ENCODE results near the gene VANGL1. TPM values are rescaled to one million over a fixed set of nuclear protein-coding genes. Genes with fewer than 3 reads are reported as not detected.
A peak's percentile ranks its signal among the peaks of the same experiment; 100 is the strongest.
"Not testable (repeated sequence)": the region's sequence is repeated elsewhere in the genome, so short reads cannot be mapped to it uniquely, and the experiment has no call there.

The VANGL1 gene
- total RNA-seq, 1 donor from 2014 or later = 15.3 TPM

- no peak overlapping the region for H3K4me3 ChIP-seq (ENCODE audit: low read depth, low read length)
- DNase-seq (ENCODE audit: low read depth) (no peak), FAIRE-seq (no peak)
- TF ChIP-seq CTCF (IDR thresholded peaks at IDR 0.05; ENCODE audit: insufficient read depth, low read length, severe bottlenecking) = no peak
- H3K27me3 ChIP-seq (ENCODE audit: control insufficient read depth, insufficient read depth, low read length) = no peaks in the 10 kb centered on the region
- H3K36me3 ChIP-seq (ENCODE audit: control insufficient read depth, insufficient read depth, low read length) = no peaks in the 10 kb centered on the region
Measured at GRCh38 chr1:115620950-115621349, 20.8 kb upstream of the VANGL1 start.

- FAIRE-seq (no peak), DNase-seq (ENCODE audit: low read depth) (no peak)
- peak; percentile 11 for TF ChIP-seq CTCF (IDR thresholded peaks at IDR 0.05; ENCODE audit: insufficient read depth, low read length, severe bottlenecking)
- Histone ChIP-seq H3K27me3 (ENCODE audit: control insufficient read depth, insufficient read depth, low read length) (no peaks in the 10 kb centered on the region), H3K4me3 (ENCODE audit: low read depth, low read length) (no peak overlapping the region), H3K36me3 (ENCODE audit: control insufficient read depth, insufficient read depth, low read length) (no peaks in the 10 kb centered on the region)
Measured at GRCh38 chr1:115624859-115625258, 16.9 kb upstream of the VANGL1 start.

- no peaks in the 10 kb centered on the region for H3K36me3 ChIP-seq (ENCODE audit: control insufficient read depth, insufficient read depth, low read length)
- H3K4me3 ChIP-seq (ENCODE audit: low read depth, low read length) = no peak overlapping the region
- no peak for FAIRE-seq
- no peak for TF ChIP-seq CTCF (IDR thresholded peaks at IDR 0.05; ENCODE audit: insufficient read depth, low read length, severe bottlenecking)
- no peaks in the 10 kb centered on the region for H3K27me3 ChIP-seq (ENCODE audit: control insufficient read depth, insufficient read depth, low read length)
- no peak for DNase-seq (ENCODE audit: low read depth)
Measured at GRCh38 chr1:115630342-115630741, 11.4 kb upstream of the VANGL1 start.

GRCh38 chr1:115632251-115633026 is 9.3 kb upstream of the VANGL1 start:
- FAIRE-seq (no peak), DNase-seq (ENCODE audit: low read depth) (no peak)
- no peak for TF ChIP-seq CTCF (IDR thresholded peaks at IDR 0.05; ENCODE audit: insufficient read depth, low read length, severe bottlenecking)
- Histone ChIP-seq H3K4me3 (ENCODE audit: low read depth, low read length) (no peak overlapping the region), H3K27me3 (ENCODE audit: control insufficient read depth, insufficient read depth, low read length) (no peaks in the 10 kb centered on the region), H3K36me3 (ENCODE audit: control insufficient read depth, insufficient read depth, low read length) (no peaks in the 10 kb centered on the region)

GRCh38 chr1:115633606-115634005 is 8.2 kb upstream of the VANGL1 start:
- H3K36me3 ChIP-seq (ENCODE audit: control insufficient read depth, insufficient read depth, low read length); H3K4me3 ChIP-seq (ENCODE audit: low read depth, low read length); H3K27me3 ChIP-seq (ENCODE audit: control insufficient read depth, insufficient read depth, low read length); FAIRE-seq; DNase-seq (ENCODE audit: low read depth): not testable (repeated sequence)

- not testable (repeated sequence) for FAIRE-seq; H3K36me3 ChIP-seq (ENCODE audit: control insufficient read depth, insufficient read depth, low read length); DNase-seq (ENCODE audit: low read depth); H3K27me3 ChIP-seq (ENCODE audit: control insufficient read depth, insufficient read depth, low read length); H3K4me3 ChIP-seq (ENCODE audit: low read depth, low read length)
Measured at GRCh38 chr1:115637247-115637646, 4.5 kb upstream of the VANGL1 start.

- Histone ChIP-seq H3K27me3 (ENCODE audit: control insufficient read depth, insufficient read depth, low read length) (no peaks in the 10 kb centered on the region), H3K4me3 (ENCODE audit: low read depth, low read length) (no peak overlapping the region), H3K36me3 (ENCODE audit: control insufficient read depth, insufficient read depth, low read length) (no peaks in the 10 kb centered on the region)
- FAIRE-seq = no peak
- no peak for TF ChIP-seq CTCF (IDR thresholded peaks at IDR 0.05; ENCODE audit: insufficient read depth, low read length, severe bottlenecking)
- DNase-seq (ENCODE audit: low read depth) = no peak
Measured at GRCh38 chr1:115640384-115640783, 1.4 kb upstream of the VANGL1 start.
